GM06990 (cell line): ENCODE measurements around the gene IL18RAP.

Source experiments
- DNase-seq: peaks from one replicate; pipeline ENCODE4 v3.0.0-alpha.2; 2011; ENCODE audit not compliant: insufficient read length; ENCODE audit errors: extremely low read depth
- H3K27me3 ChIP-seq: replicated peaks from 2 replicates; pipeline ENCODE4 v1.6.0; 2011; ENCODE audit warnings: low read length; ENCODE audit not compliant: control insufficient read depth, insufficient read depth
- H3K36me3 ChIP-seq: 2 replicates; pipeline ENCODE4 v1.5.1; 2011; ENCODE audit warnings: low read length; ENCODE audit not compliant: control insufficient read depth, insufficient read depth
- H3K4me3 ChIP-seq: replicated peaks from 2 replicates; pipeline ENCODE4 v1.5.1; 2011; ENCODE audit warnings: low read depth, mild to moderate bottlenecking, control low read depth, low read length
- CTCF ChIP-seq: IDR thresholded peaks from 2 replicates; pipeline ENCODE4 v1.5.1; 2011; ENCODE audit warnings: low read length, control low read depth, mild to moderate bottlenecking, inconsistent platforms; ENCODE audit not compliant: insufficient read depth, poor library complexity, severe bottlenecking

Gene IL18RAP

GRCh38 chr2:102478686-102479470 is 55.9 kb downstream of the IL18RAP start:
- Histone ChIP-seq H3K27me3 (no peaks in the 10 kb centered on the region), H3K4me3 (no peak overlapping the region), H3K36me3 (no peaks in the 10 kb centered on the region)
- peak; percentile 11 for TF ChIP-seq CTCF
- no peak for DNase-seq

GRCh38 chr2:102480285-102481195 is 57.6 kb downstream of the IL18RAP start:
- no peak for TF ChIP-seq CTCF
- H3K27me3 ChIP-seq, result no peaks in the 10 kb centered on the region
- H3K36me3 ChIP-seq, result no peaks in the 10 kb centered on the region
- DNase-seq, result no peak
- no peak overlapping the region for H3K4me3 ChIP-seq

- Histone ChIP-seq H3K27me3 (no peaks in the 10 kb centered on the region; the same call in 1 of the 2 replicates), H3K36me3 (no peaks in the 10 kb centered on the region), H3K4me3 (no peak overlapping the region)
- TF ChIP-seq CTCF, result no peak
- no peak for DNase-seq
Observed at GRCh38 chr2:102481931-102482330, 59.0 kb downstream of the IL18RAP start.

GRCh38 chr2:102483086-102483485 is 60.1 kb downstream of the IL18RAP start:
- TF ChIP-seq CTCF, result no peak
- no peak overlapping the region for H3K4me3 ChIP-seq
- H3K36me3 ChIP-seq, result no peaks in the 10 kb centered on the region
- no peak for DNase-seq
- H3K27me3 ChIP-seq, result no peaks in the 10 kb centered on the region; the same call in none of the 2 replicates

- no peak overlapping the region for H3K4me3 ChIP-seq
- no peak for TF ChIP-seq CTCF
- DNase-seq, result no peak
- no peaks in the 10 kb centered on the region for H3K36me3 ChIP-seq
- H3K27me3 ChIP-seq, result no peaks in the 10 kb centered on the region; the same call in none of the 2 replicates
Observed at GRCh38 chr2:102484310-102485061, 61.5 kb downstream of the IL18RAP start.
